Measurements from ENCODE around the gene MTG1. TPM values are rescaled to one million over a fixed set of nuclear protein-coding genes. Genes with fewer than 3 reads are reported as not detected.
A peak's percentile ranks its signal among the peaks of the same experiment; 100 is the strongest.

MTG1 gene
- total and polyA plus RNA-seq, 2 experiments from 2014 or later = 45.7 to 68.6 TPM

- H3K9me3 Mint-ChIP-seq = no peaks in the 10 kb centered on the region; the same call in 2 of the 3 replicates
- TF ChIP-seq REST (IDR thresholded peaks at IDR 0.05; ENCODE audit: unreplicated experiment) (no peak), POLR2AphosphoS5 (IDR thresholded peaks at IDR 0.05; ENCODE audit: low read depth) (no peak), ZNF331 (CRISPR knock-in tag; IDR thresholded peaks at IDR 0.05; ENCODE audit: low read depth) (no peak), EZH2phosphoT487 (IDR thresholded peaks at IDR 0.05; ENCODE audit: unreplicated experiment) (no peak), NANOG (IDR thresholded peaks at IDR 0.05; ENCODE audit: borderline replicate concordance) (no peak), JUNB (IDR thresholded peaks at IDR 0.05; ENCODE audit: unreplicated experiment) (no peak), ETS1 (IDR thresholded peaks at IDR 0.05) (no peak), STAT1 (IDR thresholded peaks at IDR 0.05; ENCODE audit: unreplicated experiment) (no peak), ZNF114 (CRISPR knock-in tag; IDR thresholded peaks at IDR 0.05) (no peak), CREB1 (CRISPR knock-in tag; IDR thresholded peaks at IDR 0.05; ENCODE audit: low read depth) (no peak), CTCF (conservative IDR thresholded peaks at IDR 0.05; ENCODE audit: low read depth in 2 of 2) (no peak), ZNF462 (CRISPR knock-in tag; IDR thresholded peaks at IDR 0.05) (no peak), EZH2 (IDR thresholded peaks at IDR 0.05; ENCODE audit: low read depth, unreplicated experiment) (no peak)
- no peaks in the 10 kb centered on the region for H3K79me2 ChIP-seq (replicated peaks; ENCODE audit: insufficient read depth)
- H3K4me3 ChIP-seq = peak overlapping the region; percentile 74; the same call in 1 of the 2 replicates
- H3K27ac Mint-ChIP-seq = no peak overlapping the region
- H2AFZ ChIP-seq = no peak overlapping the region
- H4K20me1 ChIP-seq (replicated peaks; ENCODE audit: insufficient read depth) = no peaks in the 10 kb centered on the region; the same call in 1 of the 2 replicates
- H3K4me1 Mint-ChIP-seq = peaks cover 2% of the 10 kb centered on the region; the same call in 2 of the 3 replicates
- H3K4me2 ChIP-seq = peak overlapping the region; percentile 96
- no peaks in the 10 kb centered on the region for H3K36me3 Mint-ChIP-seq (ENCODE audit: low read depth)
- H3K9me2 ChIP-seq (ENCODE audit: insufficient read depth) = no peaks in the 10 kb centered on the region
- H3K27ac ChIP-seq (ENCODE audit: low read depth) = no peak overlapping the region
- no peaks in the 10 kb centered on the region for H3K36me3 ChIP-seq (ENCODE audit: insufficient read depth)
- peak overlapping the region; percentile 45; the same call in 2 of the 3 replicates for H3K4me3 Mint-ChIP-seq
- DNase-seq (ENCODE audit: low spot score) (no peak), ATAC-seq (no peak)
- H3K27me3 ChIP-seq (ENCODE audit: insufficient read depth) = peaks cover 60% of the 10 kb centered on the region
- peaks cover 5% of the 10 kb centered on the region; the same call in 1 of the 2 replicates for H3K4me1 ChIP-seq (ENCODE audit: insufficient read depth)
- peaks cover 41% of the 10 kb centered on the region for H3K27me3 Mint-ChIP-seq (ENCODE audit: insufficient read depth, low read depth, poor library complexity)
- 0 out of 2 replicates have a peak, but pooled peaks cover 3% of the 10 kb centered on the region for H3F3A ChIP-seq (replicated peaks; ENCODE audit: low read depth)
Observed at GRCh38 chr10:133377025-133377817, 16.7 kb upstream of the MTG1 start.
